ENCODE data around the gene UNC119B.

Gene UNC119B

DNA sequence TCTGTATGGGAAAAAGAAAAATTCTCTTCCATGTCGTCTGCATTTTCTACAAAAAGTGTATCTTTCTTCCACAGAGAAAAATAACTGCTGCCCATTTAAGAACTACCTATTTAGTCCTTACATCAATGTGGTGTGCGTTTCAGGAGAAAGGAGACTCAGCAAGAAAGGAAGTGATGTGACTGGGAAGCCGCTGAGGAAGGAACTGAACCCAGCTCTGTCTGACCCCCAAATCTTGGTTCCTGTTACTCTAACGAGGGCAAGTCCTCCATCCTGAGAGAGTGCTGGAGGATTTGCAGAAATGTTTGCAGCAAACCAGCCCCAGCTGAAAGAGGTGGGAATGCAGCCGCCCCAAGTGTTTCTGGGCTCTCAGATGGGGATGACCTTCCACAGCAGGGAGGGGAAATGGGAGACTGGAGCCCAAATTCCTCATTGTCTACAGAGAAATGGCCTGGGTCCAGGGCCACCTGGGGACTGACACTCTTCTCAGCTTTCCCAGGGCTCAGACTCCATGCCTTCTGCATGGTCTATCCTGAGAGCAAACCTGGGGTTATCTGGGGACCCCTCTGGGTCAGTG is 30.0 kb upstream of the UNC119B start:
- in situ Hi-C loops (cut with MboI; ENCODE audit: low sequenced_read_pairs, unreplicated experiment), result no loop called here
- no peak for DNase-seq (ENCODE audit: low spot score)
- TF ChIP-seq, protein P1, sequence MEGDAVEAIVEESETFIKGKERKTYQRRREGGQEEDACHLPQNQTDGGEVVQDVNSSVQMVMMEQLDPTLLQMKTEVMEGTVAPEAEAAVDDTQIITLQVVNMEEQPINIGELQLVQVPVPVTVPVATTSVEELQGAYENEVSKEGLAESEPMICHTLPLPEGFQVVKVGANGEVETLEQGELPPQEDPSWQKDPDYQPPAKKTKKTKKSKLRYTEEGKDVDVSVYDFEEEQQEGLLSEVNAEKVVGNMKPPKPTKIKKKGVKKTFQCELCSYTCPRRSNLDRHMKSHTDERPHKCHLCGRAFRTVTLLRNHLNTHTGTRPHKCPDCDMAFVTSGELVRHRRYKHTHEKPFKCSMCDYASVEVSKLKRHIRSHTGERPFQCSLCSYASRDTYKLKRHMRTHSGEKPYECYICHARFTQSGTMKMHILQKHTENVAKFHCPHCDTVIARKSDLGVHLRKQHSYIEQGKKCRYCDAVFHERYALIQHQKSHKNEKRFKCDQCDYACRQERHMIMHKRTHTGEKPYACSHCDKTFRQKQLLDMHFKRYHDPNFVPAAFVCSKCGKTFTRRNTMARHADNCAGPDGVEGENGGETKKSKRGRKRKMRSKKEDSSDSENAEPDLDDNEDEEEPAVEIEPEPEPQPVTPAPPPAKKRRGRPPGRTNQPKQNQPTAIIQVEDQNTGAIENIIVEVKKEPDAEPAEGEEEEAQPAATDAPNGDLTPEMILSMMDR (IDR thresholded peaks at IDR 0.05; ENCODE audit: borderline replicate concordance, control extremely low read depth, extremely low read depth, insufficient read depth, missing control alignments), result no peak

DNA sequence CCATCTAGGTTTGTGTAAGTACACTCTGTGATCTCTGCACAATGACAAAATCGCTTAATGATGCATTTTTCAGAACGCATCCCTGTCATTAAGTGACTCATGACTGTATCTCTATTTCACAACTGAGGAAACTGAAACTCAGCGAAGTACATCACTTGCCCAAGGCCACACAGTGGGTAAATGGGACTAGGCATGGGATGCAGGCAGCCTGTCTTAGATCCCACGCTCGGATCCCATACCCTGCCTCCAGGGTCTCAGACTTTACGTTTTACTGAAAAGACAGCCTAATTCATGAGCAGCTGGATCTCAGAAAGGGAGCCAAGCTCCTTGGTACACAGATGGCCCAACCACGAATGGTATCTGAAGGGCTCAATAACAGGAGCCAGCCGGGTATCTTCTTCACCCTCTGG is 25.7 kb upstream of the UNC119B start:
- no peak for DNase-seq (ENCODE audit: low spot score)
- in situ Hi-C loops (cut with MboI; ENCODE audit: low sequenced_read_pairs, unreplicated experiment), result no loop called here
- TF ChIP-seq, protein P1 (IDR thresholded peaks at IDR 0.05; ENCODE audit: borderline replicate concordance, control extremely low read depth, extremely low read depth, insufficient read depth, missing control alignments), result no peak

DNA sequence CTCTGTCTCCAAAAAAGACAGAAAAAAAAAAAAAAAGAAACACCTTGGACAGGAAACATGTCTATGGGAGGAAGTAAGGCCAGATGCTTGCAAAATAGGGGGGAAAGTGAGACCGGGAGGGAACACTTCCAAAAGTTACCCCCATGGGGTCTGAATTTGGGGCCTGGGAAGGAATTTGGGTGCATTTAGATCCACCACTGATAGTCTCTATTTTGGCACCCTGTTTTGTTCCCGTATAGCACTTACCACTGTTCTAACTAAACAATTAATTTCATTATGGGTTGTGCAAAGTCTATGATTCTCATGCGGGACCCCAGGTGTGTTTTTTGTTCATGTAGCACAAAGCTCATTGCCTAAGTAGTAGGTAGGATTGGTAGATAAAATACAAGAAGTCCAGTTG is 24.7 kb upstream of the UNC119B start:
- in situ Hi-C loops (cut with MboI; ENCODE audit: low sequenced_read_pairs, unreplicated experiment), result no loop called here
- DNase-seq (ENCODE audit: low spot score), result no peak
- TF ChIP-seq, protein P1 (IDR thresholded peaks at IDR 0.05; ENCODE audit: borderline replicate concordance, control extremely low read depth, extremely low read depth, insufficient read depth, missing control alignments), result no peak

DNA sequence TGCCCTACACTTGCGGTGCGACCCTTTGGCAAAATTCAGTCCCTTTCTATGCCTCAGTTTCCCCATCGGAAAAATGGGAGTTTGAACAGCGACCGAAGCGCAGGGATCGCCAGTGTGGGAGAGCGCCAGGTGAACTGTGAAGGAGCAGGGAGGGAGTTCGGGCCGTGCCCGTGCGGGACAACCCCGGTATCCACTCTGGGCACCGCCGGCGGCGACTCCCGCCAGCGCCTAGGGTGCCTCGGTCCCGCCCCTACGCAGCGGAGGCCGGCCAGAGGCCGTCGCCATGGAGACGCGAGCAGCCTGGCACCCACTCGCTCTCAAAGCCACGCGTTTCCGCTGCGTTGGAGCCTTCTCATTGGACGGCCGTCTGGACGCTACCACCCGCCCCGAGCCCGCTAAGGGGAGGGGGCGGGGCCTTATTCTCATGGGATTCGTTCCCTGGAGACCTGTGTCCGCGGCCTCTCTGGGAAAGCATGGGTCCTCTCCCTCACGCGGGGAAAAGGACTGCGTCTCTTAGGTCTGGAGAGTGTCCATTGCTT is 24.0 kb upstream of the UNC119B start:
- in situ Hi-C loops (cut with MboI; ENCODE audit: low sequenced_read_pairs, unreplicated experiment), result no loop called here
- DNase-seq (ENCODE audit: low spot score), result peak; percentile 93

DNA sequence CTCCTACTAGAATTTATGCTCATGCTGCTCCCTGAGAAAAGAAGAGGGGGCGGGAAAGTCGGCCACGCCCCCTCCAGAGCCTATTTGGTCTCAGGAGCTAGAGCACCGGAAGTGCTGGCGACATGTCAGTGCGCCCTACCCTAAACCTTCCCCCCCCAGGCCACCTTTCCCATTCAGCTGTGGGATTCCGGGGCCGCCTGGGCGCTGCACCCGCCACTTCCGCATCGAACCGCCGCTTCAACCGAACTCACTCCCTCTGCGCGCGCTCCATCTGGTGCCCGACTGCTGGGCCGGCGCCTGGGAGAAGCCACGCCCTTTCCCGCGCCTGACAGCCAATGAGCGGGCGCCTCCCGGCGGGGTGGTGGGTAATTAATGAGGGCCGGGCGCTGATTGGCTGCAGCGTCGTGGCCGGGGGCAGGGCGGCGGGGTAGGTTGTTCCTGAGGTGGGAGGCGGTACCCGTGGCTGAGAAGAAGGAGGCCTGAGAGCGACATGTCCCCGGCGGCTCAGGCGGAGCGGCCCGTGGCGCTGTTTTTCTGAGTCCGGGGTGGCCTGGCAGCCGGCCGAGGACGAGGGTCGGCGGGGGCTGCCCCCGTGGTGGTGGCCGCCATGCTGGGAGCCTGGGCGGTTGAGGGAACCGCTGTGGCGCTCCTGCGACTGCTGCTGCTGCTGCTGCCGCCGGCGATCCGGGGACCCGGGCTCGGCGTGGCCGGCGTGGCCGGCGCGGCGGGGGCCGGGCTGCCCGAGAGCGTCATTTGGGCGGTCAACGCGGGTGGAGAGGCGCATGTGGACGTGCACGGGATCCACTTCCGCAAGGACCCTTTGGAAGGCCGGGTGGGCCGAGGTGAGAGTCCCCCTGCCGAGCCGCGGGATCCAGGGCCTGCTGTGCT is 23.3 kb upstream of the UNC119B start, which contains the start of gene MLEC:
Gene MLEC (plus strand): TSS at position 460 of the 888 bp plus-strand sequence. CDS start 148 bp downstream, at position 608.
- in situ Hi-C loops (cut with MboI; ENCODE audit: low sequenced_read_pairs, unreplicated experiment), result no loop called here
- peak; percentile 99 for DNase-seq (ENCODE audit: low spot score)
- TF ChIP-seq, protein P1 (IDR thresholded peaks at IDR 0.05; ENCODE audit: borderline replicate concordance, control extremely low read depth, extremely low read depth, insufficient read depth, missing control alignments), result peak; percentile 41

More for the DNA sequence above, 24.0 kb upstream of the UNC119B start:
- TF ChIP-seq, protein P1 (IDR thresholded peaks at IDR 0.05; ENCODE audit: borderline replicate concordance, control extremely low read depth, extremely low read depth, insufficient read depth, missing control alignments), result no peak

DNA sequence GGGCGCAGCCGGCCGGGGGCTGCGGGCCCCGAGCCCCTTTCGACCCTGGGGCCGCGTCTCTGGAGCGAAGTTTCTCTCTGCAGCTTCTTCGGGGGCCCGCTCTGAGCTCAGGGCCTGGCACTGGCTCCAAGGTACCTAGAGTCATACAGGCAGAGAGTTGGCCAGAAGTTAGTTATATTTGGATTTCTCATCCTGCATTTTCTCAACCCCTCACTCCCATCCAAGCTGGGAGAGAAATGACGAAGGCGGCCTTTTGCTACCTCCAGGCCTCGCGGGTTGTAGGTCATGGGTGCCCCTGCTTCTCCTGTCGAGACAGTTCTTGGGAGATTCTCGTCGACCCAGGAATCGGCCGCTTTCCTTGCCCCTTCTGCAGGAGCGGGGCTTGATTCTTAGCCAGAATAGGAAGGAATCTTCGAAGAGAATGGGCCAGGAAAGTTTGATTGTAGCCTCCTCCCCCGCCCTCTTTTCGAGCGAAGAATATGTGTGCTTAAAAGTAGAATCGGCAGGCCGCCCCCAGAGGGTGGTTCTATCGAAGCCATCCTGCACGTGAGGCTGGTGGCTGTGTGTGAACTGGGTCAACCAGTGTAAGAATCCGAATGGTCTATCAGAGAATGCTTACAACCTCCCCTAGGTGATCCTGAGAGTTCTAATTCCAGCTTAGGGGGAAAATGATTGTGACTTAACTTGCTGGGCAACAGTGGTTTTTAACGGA is 22.5 kb upstream of the UNC119B start:
- in situ Hi-C loops (cut with MboI; ENCODE audit: low sequenced_read_pairs, unreplicated experiment), result no loop called here
- no peak for DNase-seq (ENCODE audit: low spot score)
- TF ChIP-seq, protein P1 (IDR thresholded peaks at IDR 0.05; ENCODE audit: borderline replicate concordance, control extremely low read depth, extremely low read depth, insufficient read depth, missing control alignments), result no peak

All from GM13976 (cell line).